ENCODE data around the gene C18orf32.
A peak's percentile ranks its signal among the peaks of the same experiment; 100 is the strongest.

The C18orf32 gene

GRCh38 chr18:49492694-49493033, 5.6 kb upstream of the C18orf32 start:
- Histone ChIP-seq H3K27ac (0 out of 2 replicates have a peak overlapping the region, but pooled peaks have one; percentile 59), H3K4me3 (peak overlapping the region; percentile 83)

GRCh38 chr18:49491857-49492693, 5.0 kb upstream of the C18orf32 start, which contains the start of gene RPL17:
RPL17 (minus strand) TSS chr18:49492465.
- no peaks in the 10 kb centered on the region for H3K9me3 ChIP-seq (ENCODE audit: low read depth, low read length)
- H3K4me3 ChIP-seq: peak within 1 kb of the TSS; percentile 83
- TF ChIP-seq FOXP2 (optimal IDR thresholded peaks at IDR 0.05; ENCODE audit: control extremely low read depth, extremely low read length, insufficient read depth): peak; percentile 31
- TF ChIP-seq EZH2 (IDR thresholded peaks at IDR 0.05): no peak
- peak; percentile 100 for TF ChIP-seq POLR2AphosphoS5 (IDR thresholded peaks at IDR 0.05; ENCODE audit: borderline replicate concordance, low read depth, low read length)
- H3K27ac ChIP-seq: peak within 1 kb of the TSS; percentile 95
- peak; percentile 99 for DNase-seq (ENCODE audit: low read depth, low spot score)
- H3K9ac ChIP-seq (ENCODE audit: insufficient read length): peak within 1 kb of the TSS; percentile 99
- peaks cover 44% of the 10 kb centered on the region for H3K36me3 ChIP-seq (ENCODE audit: insufficient read depth, low read length)

More at GRCh38 chr18:49492694-49493033, 5.6 kb upstream of the C18orf32 start:
- peaks cover 42% of the 10 kb centered on the region for H3K36me3 ChIP-seq (ENCODE audit: insufficient read depth, low read length)
- DNase-seq (ENCODE audit: low read depth, low spot score): no peak
- no peaks in the 10 kb centered on the region for H3K9me3 ChIP-seq (ENCODE audit: low read depth, low read length)
- H3K9ac ChIP-seq (ENCODE audit: insufficient read length): no peak overlapping the region
- no peak for TF ChIP-seq POLR2AphosphoS5 (IDR thresholded peaks at IDR 0.05; ENCODE audit: borderline replicate concordance, low read depth, low read length)
- TF ChIP-seq EZH2 (IDR thresholded peaks at IDR 0.05): no peak
- TF ChIP-seq FOXP2 (optimal IDR thresholded peaks at IDR 0.05; ENCODE audit: control extremely low read depth, extremely low read length, insufficient read depth): no peak

GRCh38 chr18:49491534-49491856, 4.5 kb upstream of the C18orf32 start:
- peaks cover 44% of the 10 kb centered on the region for H3K36me3 ChIP-seq (ENCODE audit: insufficient read depth, low read length)
- no peak for DNase-seq (ENCODE audit: low read depth, low spot score)
- no peaks in the 10 kb centered on the region for H3K9me3 ChIP-seq (ENCODE audit: low read depth, low read length)
- peak overlapping the region; percentile 83 for H3K4me3 ChIP-seq
- peak overlapping the region; percentile 99 for H3K9ac ChIP-seq (ENCODE audit: insufficient read length)
- H3K27ac ChIP-seq: peak overlapping the region; percentile 95
- TF ChIP-seq EZH2 (IDR thresholded peaks at IDR 0.05): no peak
- TF ChIP-seq FOXP2 (optimal IDR thresholded peaks at IDR 0.05; ENCODE audit: control extremely low read depth, extremely low read length, insufficient read depth): no peak
- TF ChIP-seq POLR2AphosphoS5 (IDR thresholded peaks at IDR 0.05; ENCODE audit: borderline replicate concordance, low read depth, low read length): no peak

GRCh38 chr18:49490246-49490762, 3.3 kb upstream of the C18orf32 start:
- Histone ChIP-seq H3K36me3 (ENCODE audit: insufficient read depth, low read length) (peaks cover 44% of the 10 kb centered on the region), H3K27ac (peak overlapping the region; percentile 95), H3K4me3 (peak overlapping the region; percentile 83), H3K9me3 (ENCODE audit: low read depth, low read length) (no peaks in the 10 kb centered on the region), H3K9ac (ENCODE audit: insufficient read length) (peak overlapping the region; percentile 99)
- no peak for DNase-seq (ENCODE audit: low read depth, low spot score)
- TF ChIP-seq FOXP2 (optimal IDR thresholded peaks at IDR 0.05; ENCODE audit: control extremely low read depth, extremely low read length, insufficient read depth): no peak
- no peak for TF ChIP-seq EZH2 (IDR thresholded peaks at IDR 0.05)
- no peak for TF ChIP-seq POLR2AphosphoS5 (IDR thresholded peaks at IDR 0.05; ENCODE audit: borderline replicate concordance, low read depth, low read length)

GRCh38 chr18:49487711-49488310, 777 bp upstream of the C18orf32 start:
- TF ChIP-seq FOXP2 (optimal IDR thresholded peaks at IDR 0.05; ENCODE audit: control extremely low read depth, extremely low read length, insufficient read depth): no peak
- no peak for TF ChIP-seq POLR2AphosphoS5 (IDR thresholded peaks at IDR 0.05; ENCODE audit: borderline replicate concordance, low read depth, low read length)
- TF ChIP-seq EZH2 (IDR thresholded peaks at IDR 0.05): no peak
- peak overlapping the region; percentile 82 for H3K27ac ChIP-seq

GRCh38 chr18:49486606-49486952, 455 bp downstream of the C18orf32 start:
- Histone ChIP-seq H3K36me3 (ENCODE audit: insufficient read depth, low read length) (peaks cover 60% of the 10 kb centered on the region), H3K9me3 (ENCODE audit: low read depth, low read length) (no peaks in the 10 kb centered on the region), H3K27ac (no peak overlapping the region; the same call in 1 of the 2 replicates), H3K4me3 (peak overlapping the region; percentile 86), H3K9ac (ENCODE audit: insufficient read length) (peak overlapping the region; percentile 88)
- TF ChIP-seq EZH2 (IDR thresholded peaks at IDR 0.05) (no peak), POLR2AphosphoS5 (IDR thresholded peaks at IDR 0.05; ENCODE audit: borderline replicate concordance, low read depth, low read length) (no peak), FOXP2 (optimal IDR thresholded peaks at IDR 0.05; ENCODE audit: control extremely low read depth, extremely low read length, insufficient read depth) (no peak)
- DNase-seq (ENCODE audit: low read depth, low spot score): no peak

More at GRCh38 chr18:49487711-49488310, 777 bp upstream of the C18orf32 start:
- Histone ChIP-seq H3K4me3 (peak overlapping the region; percentile 86), H3K36me3 (ENCODE audit: insufficient read depth, low read length) (peaks cover 53% of the 10 kb centered on the region), H3K9me3 (ENCODE audit: low read depth, low read length) (no peaks in the 10 kb centered on the region), H3K9ac (ENCODE audit: insufficient read length) (peak overlapping the region; percentile 88)
- no peak for DNase-seq (ENCODE audit: low read depth, low spot score)

- no peak for DNase-seq (ENCODE audit: low read depth, low spot score)
- no peaks in the 10 kb centered on the region for H3K9me3 ChIP-seq (ENCODE audit: low read depth, low read length)
- peak overlapping the region; percentile 86 for H3K4me3 ChIP-seq
- peaks cover 59% of the 10 kb centered on the region for H3K36me3 ChIP-seq (ENCODE audit: insufficient read depth, low read length)
- no peak overlapping the region for H3K27ac ChIP-seq
- TF ChIP-seq EZH2 (IDR thresholded peaks at IDR 0.05) (no peak), POLR2AphosphoS5 (IDR thresholded peaks at IDR 0.05; ENCODE audit: borderline replicate concordance, low read depth, low read length) (no peak), FOXP2 (optimal IDR thresholded peaks at IDR 0.05; ENCODE audit: control extremely low read depth, extremely low read length, insufficient read depth) (no peak)
- H3K9ac ChIP-seq (ENCODE audit: insufficient read length): peak overlapping the region; percentile 88
These were observed 900 bp downstream of the C18orf32 start for GRCh38 chr18:49486134-49486533.

- Histone ChIP-seq H3K9me3 (ENCODE audit: low read depth, low read length) (no peaks in the 10 kb centered on the region), H3K9ac (ENCODE audit: insufficient read length) (no peak overlapping the region), H3K4me3 (no peak overlapping the region), H3K27ac (no peak overlapping the region), H3K36me3 (ENCODE audit: insufficient read depth, low read length) (peaks cover 35% of the 10 kb centered on the region)
- no peak for DNase-seq (ENCODE audit: low read depth, low spot score)
- TF ChIP-seq POLR2AphosphoS5 (IDR thresholded peaks at IDR 0.05; ENCODE audit: borderline replicate concordance, low read depth, low read length) (no peak), FOXP2 (optimal IDR thresholded peaks at IDR 0.05; ENCODE audit: control extremely low read depth, extremely low read length, insufficient read depth) (no peak), EZH2 (IDR thresholded peaks at IDR 0.05) (no peak)
These were observed 3.8 kb downstream of the C18orf32 start for GRCh38 chr18:49483198-49483597.

Measured in SK-N-MC (cell line).